ENCODE measurements around the gene PDIA4. TPM values are rescaled to one million over a fixed set of nuclear protein-coding genes. Genes with fewer than 3 reads are reported as not detected.

PDIA4 gene
- total RNA-seq, 1 experiment from 2014 or later, result 217 TPM

DNA sequence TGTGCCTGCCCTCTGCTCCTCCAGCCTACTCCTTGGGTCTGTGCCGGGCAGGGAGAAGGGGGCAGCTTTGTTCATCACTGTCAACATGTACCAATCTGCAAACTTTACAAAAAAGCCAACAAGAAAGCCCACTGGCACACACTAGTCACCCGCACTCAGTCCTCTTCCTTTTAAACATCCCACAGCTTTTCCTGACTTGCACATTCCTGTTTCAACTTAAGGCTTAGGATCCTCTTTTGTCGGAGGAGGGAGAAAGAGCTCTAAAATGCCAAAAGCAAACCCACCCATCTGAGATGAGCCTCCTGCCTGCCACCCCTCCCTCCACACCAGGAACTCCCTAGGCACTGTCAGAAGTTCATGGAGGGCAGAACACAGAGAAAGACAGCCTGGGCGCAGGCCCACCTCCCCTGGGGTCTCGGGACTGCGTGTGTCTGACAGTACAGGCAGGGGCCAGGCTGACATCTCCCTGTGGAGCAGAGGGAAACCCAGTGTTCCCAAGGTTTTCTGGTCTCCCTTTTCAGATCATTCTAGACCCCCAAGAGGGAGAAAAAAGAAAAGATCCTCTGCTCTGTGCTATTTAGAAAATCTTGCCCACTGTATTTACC lies 5.4 kb downstream of the PDIA4 start:
- H3K4me2 ChIP-seq (ENCODE audit: low read length), result no peak overlapping the region
- no peak overlapping the region for H3K4me3 ChIP-seq (replicated peaks in 1 of 2; ENCODE audit: low read depth in 1 of 2, low read length in 2 of 2)
- H3K9me2 ChIP-seq (ENCODE audit: insufficient read depth), result no peaks in the 10 kb centered on the region
- CTCF ChIA-PET, result no interaction called here
- peaks cover 88% of the 10 kb centered on the region for H3K79me2 ChIP-seq (ENCODE audit: insufficient read depth, low read length)
- peaks cover 11 to 26% of the 10 kb centered on the region in 2 experiments; a peak in 3 of 4 replicates for H3K36me3 ChIP-seq (ENCODE audit: control insufficient read depth in 1 of 2, insufficient read depth in 2 of 2, low read length in 2 of 2)
- no peak overlapping the region for H2AFZ ChIP-seq (ENCODE audit: low read depth, low read length, poor library complexity, severe bottlenecking)
- H3K4me1 ChIP-seq (ENCODE audit: control insufficient read depth in 1 of 2, insufficient read depth in 2 of 2, low read length in 2 of 2), result peaks cover 5 to 12% of the 10 kb centered on the region in 2 experiments
- POLR2A ChIA-PET, result no interaction called here
- intact Hi-C loops (cut with micrococcal nuclease), result no loop called here
- H3K9ac ChIP-seq (ENCODE audit: low read length), result no peak overlapping the region
- H3K27me3 ChIP-seq (ENCODE audit: insufficient read depth, low read length), result no peaks in the 10 kb centered on the region
- RAD21 ChIA-PET (ENCODE audit: low non-redundant PET in 1 of 2, low total read pairs in 2 of 2, uncharacterized antibody in 2 of 2, unreplicated experiment in 2 of 2), result no interaction called here
- DNase-seq (ENCODE audit: low read depth, low spot score), result no peak
- ATAC-seq, result no peak
- TF ChIP-seq EZH2phosphoT487 (IDR thresholded peaks at IDR 0.05; ENCODE audit: borderline replicate concordance), result no peak
- TF ChIP-seq, protein P1, sequence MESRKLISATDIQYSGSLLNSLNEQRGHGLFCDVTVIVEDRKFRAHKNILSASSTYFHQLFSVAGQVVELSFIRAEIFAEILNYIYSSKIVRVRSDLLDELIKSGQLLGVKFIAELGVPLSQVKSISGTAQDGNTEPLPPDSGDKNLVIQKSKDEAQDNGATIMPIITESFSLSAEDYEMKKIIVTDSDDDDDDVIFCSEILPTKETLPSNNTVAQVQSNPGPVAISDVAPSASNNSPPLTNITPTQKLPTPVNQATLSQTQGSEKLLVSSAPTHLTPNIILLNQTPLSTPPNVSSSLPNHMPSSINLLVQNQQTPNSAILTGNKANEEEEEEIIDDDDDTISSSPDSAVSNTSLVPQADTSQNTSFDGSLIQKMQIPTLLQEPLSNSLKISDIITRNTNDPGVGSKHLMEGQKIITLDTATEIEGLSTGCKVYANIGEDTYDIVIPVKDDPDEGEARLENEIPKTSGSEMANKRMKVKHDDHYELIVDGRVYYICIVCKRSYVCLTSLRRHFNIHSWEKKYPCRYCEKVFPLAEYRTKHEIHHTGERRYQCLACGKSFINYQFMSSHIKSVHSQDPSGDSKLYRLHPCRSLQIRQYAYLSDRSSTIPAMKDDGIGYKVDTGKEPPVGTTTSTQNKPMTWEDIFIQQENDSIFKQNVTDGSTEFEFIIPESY (IDR thresholded peaks at IDR 0.05; ENCODE audit: extremely low read depth, insufficient replicate concordance, low read length), result no peak
- TF ChIP-seq EZH2 (IDR thresholded peaks at IDR 0.05), result no peak
- TF ChIP-seq SRF (IDR thresholded peaks at IDR 0.05; ENCODE audit: low read depth), result no peak
- TF ChIP-seq JUND (IDR thresholded peaks at IDR 0.05), result no peak
- TF ChIP-seq, protein P2, sequence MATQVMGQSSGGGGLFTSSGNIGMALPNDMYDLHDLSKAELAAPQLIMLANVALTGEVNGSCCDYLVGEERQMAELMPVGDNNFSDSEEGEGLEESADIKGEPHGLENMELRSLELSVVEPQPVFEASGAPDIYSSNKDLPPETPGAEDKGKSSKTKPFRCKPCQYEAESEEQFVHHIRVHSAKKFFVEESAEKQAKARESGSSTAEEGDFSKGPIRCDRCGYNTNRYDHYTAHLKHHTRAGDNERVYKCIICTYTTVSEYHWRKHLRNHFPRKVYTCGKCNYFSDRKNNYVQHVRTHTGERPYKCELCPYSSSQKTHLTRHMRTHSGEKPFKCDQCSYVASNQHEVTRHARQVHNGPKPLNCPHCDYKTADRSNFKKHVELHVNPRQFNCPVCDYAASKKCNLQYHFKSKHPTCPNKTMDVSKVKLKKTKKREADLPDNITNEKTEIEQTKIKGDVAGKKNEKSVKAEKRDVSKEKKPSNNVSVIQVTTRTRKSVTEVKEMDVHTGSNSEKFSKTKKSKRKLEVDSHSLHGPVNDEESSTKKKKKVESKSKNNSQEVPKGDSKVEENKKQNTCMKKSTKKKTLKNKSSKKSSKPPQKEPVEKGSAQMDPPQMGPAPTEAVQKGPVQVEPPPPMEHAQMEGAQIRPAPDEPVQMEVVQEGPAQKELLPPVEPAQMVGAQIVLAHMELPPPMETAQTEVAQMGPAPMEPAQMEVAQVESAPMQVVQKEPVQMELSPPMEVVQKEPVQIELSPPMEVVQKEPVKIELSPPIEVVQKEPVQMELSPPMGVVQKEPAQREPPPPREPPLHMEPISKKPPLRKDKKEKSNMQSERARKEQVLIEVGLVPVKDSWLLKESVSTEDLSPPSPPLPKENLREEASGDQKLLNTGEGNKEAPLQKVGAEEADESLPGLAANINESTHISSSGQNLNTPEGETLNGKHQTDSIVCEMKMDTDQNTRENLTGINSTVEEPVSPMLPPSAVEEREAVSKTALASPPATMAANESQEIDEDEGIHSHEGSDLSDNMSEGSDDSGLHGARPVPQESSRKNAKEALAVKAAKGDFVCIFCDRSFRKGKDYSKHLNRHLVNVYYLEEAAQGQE (IDR thresholded peaks at IDR 0.05; ENCODE audit: low read depth), result no peak
- TF ChIP-seq ZFX (IDR thresholded peaks at IDR 0.05), result no peak
- TF ChIP-seq, protein P3, sequence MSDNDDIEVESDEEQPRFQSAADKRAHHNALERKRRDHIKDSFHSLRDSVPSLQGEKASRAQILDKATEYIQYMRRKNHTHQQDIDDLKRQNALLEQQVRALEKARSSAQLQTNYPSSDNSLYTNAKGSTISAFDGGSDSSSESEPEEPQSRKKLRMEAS (IDR thresholded peaks at IDR 0.05), result no peak
- TF ChIP-seq CBX3 (IDR thresholded peaks at IDR 0.05; ENCODE audit: low read depth), result no peak
- no peak for TF ChIP-seq EGR1 (IDR thresholded peaks at IDR 0.05; ENCODE audit: low read depth)
- no peak for TF ChIP-seq YY1 (IDR thresholded peaks at IDR 0.05; ENCODE audit: extremely low read depth, insufficient replicate concordance, low read depth, low read length)
- TF ChIP-seq, protein P4, sequence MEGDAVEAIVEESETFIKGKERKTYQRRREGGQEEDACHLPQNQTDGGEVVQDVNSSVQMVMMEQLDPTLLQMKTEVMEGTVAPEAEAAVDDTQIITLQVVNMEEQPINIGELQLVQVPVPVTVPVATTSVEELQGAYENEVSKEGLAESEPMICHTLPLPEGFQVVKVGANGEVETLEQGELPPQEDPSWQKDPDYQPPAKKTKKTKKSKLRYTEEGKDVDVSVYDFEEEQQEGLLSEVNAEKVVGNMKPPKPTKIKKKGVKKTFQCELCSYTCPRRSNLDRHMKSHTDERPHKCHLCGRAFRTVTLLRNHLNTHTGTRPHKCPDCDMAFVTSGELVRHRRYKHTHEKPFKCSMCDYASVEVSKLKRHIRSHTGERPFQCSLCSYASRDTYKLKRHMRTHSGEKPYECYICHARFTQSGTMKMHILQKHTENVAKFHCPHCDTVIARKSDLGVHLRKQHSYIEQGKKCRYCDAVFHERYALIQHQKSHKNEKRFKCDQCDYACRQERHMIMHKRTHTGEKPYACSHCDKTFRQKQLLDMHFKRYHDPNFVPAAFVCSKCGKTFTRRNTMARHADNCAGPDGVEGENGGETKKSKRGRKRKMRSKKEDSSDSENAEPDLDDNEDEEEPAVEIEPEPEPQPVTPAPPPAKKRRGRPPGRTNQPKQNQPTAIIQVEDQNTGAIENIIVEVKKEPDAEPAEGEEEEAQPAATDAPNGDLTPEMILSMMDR (IDR thresholded peaks at IDR 0.05 in 2 of 3, conservative IDR thresholded peaks at IDR 0.05 in 1 of 3; ENCODE audit: borderline replicate concordance in 1 of 3, insufficient read depth in 1 of 3, low read depth in 2 of 3, low read length in 2 of 3), result no peak
- H4K20me1 ChIP-seq (ENCODE audit: insufficient read depth), result no peaks in the 10 kb centered on the region
- no peaks in the 10 kb centered on the region for H3K9me3 ChIP-seq (ENCODE audit: control insufficient read depth in 1 of 2, insufficient read depth in 1 of 2, low read depth in 1 of 2, low read length in 2 of 2)
- BruUV-seq (replicated peaks), result no TSS peak
- H3K27ac ChIP-seq (ENCODE audit: low read depth, low read length), result no peak overlapping the region

Measured in HCT116 (cell line).